NOMO-1 (cell line): Measurements from ENCODE around the gene MRPS7.
A peak's percentile ranks its signal among the peaks of the same experiment; 100 is the strongest.

Source experiments
- DNase-seq, 2 experiments: peaks; one replicate each; lab custom pipeline; 2025; ENCODE audit not compliant: unreplicated experiment in 2 of 2; lab: John Stamatoyannopoulos, UW

The MRPS7 gene

GRCh38 chr17:75261336-75262111 is at the start of gene MRPS7, which contains the start of gene GGA3:
TSS of gene MRPS7 (plus strand) at chr17:75261879. CDS start at chr17:75261901, 22 bp downstream.
TSS of gene GGA3 (minus strand) at chr17:75261606. CDS start at chr17:75261587, 19 bp downstream.
- DNase-seq, result peak; percentile 89 to 91

- no peak for DNase-seq
These were observed 43.5 kb upstream of the MRPS7 start for GRCh38 chr17:75218131-75218530.

- no peak for DNase-seq
These were observed 41.9 kb upstream of the MRPS7 start for GRCh38 chr17:75219815-75220214.

GRCh38 chr17:75225016-75225415 is 36.7 kb upstream of the MRPS7 start:
- no peak for DNase-seq

GRCh38 chr17:75227729-75228128 is 34.0 kb upstream of the MRPS7 start:
- no peak for DNase-seq

GRCh38 chr17:75228305-75228704 is 33.4 kb upstream of the MRPS7 start:
- DNase-seq, result peak; percentile 50 to 76

GRCh38 chr17:75228847-75229246 is 32.8 kb upstream of the MRPS7 start:
- DNase-seq, result peak; percentile 13 to 17

- DNase-seq, result no peak
These were observed 30.6 kb upstream of the MRPS7 start for GRCh38 chr17:75231071-75231470.

GRCh38 chr17:75231741-75232464 is 29.8 kb upstream of the MRPS7 start:
- no peak for DNase-seq

- no peak for DNase-seq
These were observed 28.9 kb upstream of the MRPS7 start for GRCh38 chr17:75232786-75233185.

- DNase-seq, result no peak
These were observed 24.3 kb upstream of the MRPS7 start for GRCh38 chr17:75237100-75238014.

- no peak for DNase-seq
These were observed 23.6 kb upstream of the MRPS7 start for GRCh38 chr17:75238020-75238580.

GRCh38 chr17:75238684-75239191 is 22.9 kb upstream of the MRPS7 start:
- peak; percentile 57 to 70 for DNase-seq

- no peak for DNase-seq
These were observed 22.5 kb upstream of the MRPS7 start for GRCh38 chr17:75239214-75239613.

GRCh38 chr17:75239778-75240393 is 21.8 kb upstream of the MRPS7 start:
- no peak for DNase-seq

- peak; percentile 16 to 37 for DNase-seq
These were observed 21.1 kb upstream of the MRPS7 start for GRCh38 chr17:75240394-75241142.

GRCh38 chr17:75241143-75241430 is 20.6 kb upstream of the MRPS7 start:
- DNase-seq, result no peak

GRCh38 chr17:75241502-75241901 is 20.2 kb upstream of the MRPS7 start:
- no peak for DNase-seq

GRCh38 chr17:75241996-75242460 is 19.7 kb upstream of the MRPS7 start:
- no peak for DNase-seq
